ENCODE results near the gene GNAI2. TPM values are rescaled to one million over a fixed set of nuclear protein-coding genes. Genes with fewer than 3 reads are reported as not detected.

GNAI2 gene
- total and polyA plus RNA-seq, 2 experiments from 2014 or later = 179 to 255 TPM

- H3K9me3 ChIP-seq (ENCODE audit: low read depth) = no peaks in the 10 kb centered on the region
- no peak overlapping the region for H3K4me3 ChIP-seq
- no peak for DNase-seq (ENCODE audit: low read depth in 1 of 2, low spot score in 1 of 2)
- peaks cover 23% of the 10 kb centered on the region for H3K36me3 ChIP-seq
- no peak overlapping the region for H3K27ac ChIP-seq
- peaks cover 15% of the 10 kb centered on the region for H3K4me1 ChIP-seq (ENCODE audit: low read depth)
- no peaks in the 10 kb centered on the region for H3K27me3 ChIP-seq
- TF ChIP-seq, protein P1, sequence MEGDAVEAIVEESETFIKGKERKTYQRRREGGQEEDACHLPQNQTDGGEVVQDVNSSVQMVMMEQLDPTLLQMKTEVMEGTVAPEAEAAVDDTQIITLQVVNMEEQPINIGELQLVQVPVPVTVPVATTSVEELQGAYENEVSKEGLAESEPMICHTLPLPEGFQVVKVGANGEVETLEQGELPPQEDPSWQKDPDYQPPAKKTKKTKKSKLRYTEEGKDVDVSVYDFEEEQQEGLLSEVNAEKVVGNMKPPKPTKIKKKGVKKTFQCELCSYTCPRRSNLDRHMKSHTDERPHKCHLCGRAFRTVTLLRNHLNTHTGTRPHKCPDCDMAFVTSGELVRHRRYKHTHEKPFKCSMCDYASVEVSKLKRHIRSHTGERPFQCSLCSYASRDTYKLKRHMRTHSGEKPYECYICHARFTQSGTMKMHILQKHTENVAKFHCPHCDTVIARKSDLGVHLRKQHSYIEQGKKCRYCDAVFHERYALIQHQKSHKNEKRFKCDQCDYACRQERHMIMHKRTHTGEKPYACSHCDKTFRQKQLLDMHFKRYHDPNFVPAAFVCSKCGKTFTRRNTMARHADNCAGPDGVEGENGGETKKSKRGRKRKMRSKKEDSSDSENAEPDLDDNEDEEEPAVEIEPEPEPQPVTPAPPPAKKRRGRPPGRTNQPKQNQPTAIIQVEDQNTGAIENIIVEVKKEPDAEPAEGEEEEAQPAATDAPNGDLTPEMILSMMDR (IDR thresholded peaks at IDR 0.05; ENCODE audit: low read depth, low read length) = no peak
These were observed 22.2 kb downstream of the GNAI2 start for GRCh38 chr3:50258029-50258680.

DNA sequence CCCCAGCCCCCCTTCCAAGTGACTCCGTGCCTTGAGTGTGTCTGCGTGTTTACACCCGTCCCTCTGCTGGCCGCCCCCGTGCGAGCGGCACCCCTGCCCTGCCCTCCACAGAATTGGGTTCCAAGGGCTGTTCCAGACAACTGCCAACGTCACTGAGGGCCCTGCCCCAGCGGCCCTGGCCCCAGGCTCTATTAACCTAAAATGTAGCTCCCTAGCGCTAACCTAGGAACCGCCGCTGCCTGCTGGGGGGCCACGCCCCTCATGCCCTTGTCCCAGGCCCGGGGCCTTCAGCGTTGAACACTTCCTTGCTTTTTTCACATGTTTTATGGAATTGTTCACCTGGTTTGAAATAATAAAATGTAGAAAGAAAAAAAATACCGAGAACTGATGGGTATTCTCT, 23.0 kb downstream of the GNAI2 start:
- Histone ChIP-seq H3K27ac (no peak overlapping the region), H3K36me3 (peaks cover 23% of the 10 kb centered on the region), H3K4me3 (no peak overlapping the region), H3K4me1 (ENCODE audit: low read depth) (peaks cover 19% of the 10 kb centered on the region), H3K9me3 (ENCODE audit: low read depth) (no peaks in the 10 kb centered on the region), H3K27me3 (no peaks in the 10 kb centered on the region)
- DNase-seq (ENCODE audit: low read depth in 1 of 2, low spot score in 1 of 2) = no peak
- TF ChIP-seq, protein P1 (IDR thresholded peaks at IDR 0.05; ENCODE audit: low read depth, low read length) = no peak

GRCh38 chr3:50259432-50260026, 23.5 kb downstream of the GNAI2 start:
- Histone ChIP-seq H3K4me3 (no peak overlapping the region), H3K27me3 (no peaks in the 10 kb centered on the region), H3K36me3 (peaks cover 23% of the 10 kb centered on the region), H3K4me1 (ENCODE audit: low read depth) (peaks cover 23% of the 10 kb centered on the region), H3K9me3 (ENCODE audit: low read depth) (no peaks in the 10 kb centered on the region), H3K27ac (peak overlapping the region; percentile 97)
- TF ChIP-seq, protein P1 (IDR thresholded peaks at IDR 0.05; ENCODE audit: low read depth, low read length) = no peak
- DNase-seq (ENCODE audit: low read depth in 1 of 2, low spot score in 1 of 2) = no peak

GRCh38 chr3:50260027-50260941, 24.3 kb downstream of the GNAI2 start:
- H3K4me3 ChIP-seq = peak overlapping the region; percentile 21
- peak overlapping the region; percentile 97 for H3K27ac ChIP-seq
- no peaks in the 10 kb centered on the region for H3K9me3 ChIP-seq (ENCODE audit: low read depth)
- H3K36me3 ChIP-seq = peaks cover 23% of the 10 kb centered on the region
- TF ChIP-seq, protein P1 (IDR thresholded peaks at IDR 0.05; ENCODE audit: low read depth, low read length) = peak; percentile 90
- no peaks in the 10 kb centered on the region for H3K27me3 ChIP-seq
- peaks cover 27% of the 10 kb centered on the region for H3K4me1 ChIP-seq (ENCODE audit: low read depth)
- peak; percentile 94 to 95 for DNase-seq (ENCODE audit: low read depth in 1 of 2, low spot score in 1 of 2)

DNA sequence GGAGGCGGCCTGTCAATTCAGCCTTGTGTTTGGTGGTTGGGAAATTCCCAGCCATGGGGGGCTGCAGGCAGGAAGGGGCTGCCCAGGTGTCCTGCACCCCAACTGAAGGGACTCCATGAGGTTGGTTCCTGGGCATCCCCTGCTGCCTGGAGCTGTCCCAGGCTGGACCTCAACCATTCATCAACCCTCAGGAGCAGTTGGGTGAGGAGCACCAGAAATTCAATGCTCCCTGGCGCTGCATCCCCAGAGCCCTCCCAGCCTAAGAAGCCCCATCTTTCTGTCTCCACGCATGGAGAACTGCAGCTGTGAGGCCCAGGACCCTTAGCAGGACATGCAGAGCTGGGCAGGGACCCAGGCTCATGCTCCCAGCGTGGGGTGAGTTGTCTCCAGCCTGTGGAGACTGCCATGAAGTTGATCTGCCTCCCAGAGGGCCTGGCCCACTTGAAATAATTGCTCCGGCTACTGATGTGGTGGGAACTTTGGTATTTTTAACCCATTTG, 25.0 kb downstream of the GNAI2 start:
- Histone ChIP-seq H3K27me3 (no peaks in the 10 kb centered on the region), H3K9me3 (ENCODE audit: low read depth) (no peaks in the 10 kb centered on the region), H3K4me1 (ENCODE audit: low read depth) (peaks cover 34% of the 10 kb centered on the region), H3K36me3 (peaks cover 23% of the 10 kb centered on the region), H3K27ac (peak overlapping the region; percentile 97), H3K4me3 (no peak overlapping the region)
- TF ChIP-seq, protein P1 (IDR thresholded peaks at IDR 0.05; ENCODE audit: low read depth, low read length) = no peak
- no peak for DNase-seq (ENCODE audit: low read depth in 1 of 2, low spot score in 1 of 2)

All from cardiac muscle cell (in vitro differentiated cells and primary cell).